Fibroblast of villous mesenchyme (primary cell): ENCODE measurements around the gene KRTAP9-4. TPM values are rescaled to one million over a fixed set of nuclear protein-coding genes. Genes with fewer than 3 reads are reported as not detected.
A peak's percentile ranks its signal among the peaks of the same experiment; 100 is the strongest.
"Not testable (repeated sequence)": the region's sequence is repeated elsewhere in the genome, so short reads cannot be mapped to it uniquely, and the experiment has no call there.

Source experiments
- DNase-seq: peaks from one replicate; pipeline ENCODE4 v3.0.0-alpha.2; 2010; ENCODE audit warnings: low read depth
- H3K4me3 ChIP-seq: 2 replicates; pipeline ENCODE4 v1.5.1; 2011; ENCODE audit warnings: low read depth, mild to moderate bottlenecking, low read length
- total RNA-seq: library from RNA; depleted of rRNA; stranded (reverse); fragments of >200 nt; gene quantifications from 2 replicates; pipeline ENCODE4 v1.2.3, GENCODE V29; 2012
- TF ChIP-seq, protein P1 (sequence below): IDR thresholded peaks from 2 replicates; pipeline ENCODE4 v1.5.1; 2012; ENCODE audit warnings: low read depth, mild to moderate bottlenecking, low read length; ENCODE audit not compliant: insufficient read depth

Gene KRTAP9-4, protein sequence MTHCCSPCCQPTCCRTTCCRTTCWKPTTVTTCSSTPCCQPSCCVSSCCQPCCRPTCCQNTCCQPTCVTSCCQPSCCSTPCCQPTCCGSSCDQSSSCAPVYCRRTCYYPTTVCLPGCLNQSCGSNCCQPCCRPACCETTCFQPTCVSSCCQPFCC
- total RNA-seq = not detected in 2 replicates

DNA sequence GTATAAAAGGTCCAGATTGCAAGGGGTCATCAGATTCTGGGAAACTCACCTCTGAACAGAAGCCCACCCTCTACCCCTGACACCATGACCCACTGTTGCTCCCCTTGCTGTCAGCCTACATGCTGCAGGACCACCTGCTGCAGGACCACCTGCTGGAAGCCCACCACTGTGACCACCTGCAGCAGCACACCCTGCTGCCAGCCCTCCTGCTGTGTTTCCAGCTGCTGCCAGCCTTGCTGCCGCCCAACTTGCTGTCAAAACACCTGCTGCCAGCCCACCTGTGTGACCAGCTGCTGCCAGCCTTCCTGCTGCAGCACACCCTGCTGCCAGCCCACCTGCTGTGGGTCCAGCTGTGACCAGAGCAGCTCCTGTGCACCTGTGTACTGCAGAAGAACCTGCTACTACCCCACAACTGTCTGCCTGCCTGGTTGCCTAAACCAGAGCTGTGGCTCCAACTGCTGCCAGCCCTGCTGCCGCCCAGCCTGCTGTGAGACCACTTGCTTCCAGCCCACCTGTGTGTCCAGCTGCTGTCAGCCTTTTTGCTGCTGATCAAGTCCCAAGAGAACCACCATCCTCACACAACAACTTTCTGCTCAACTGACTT lies at the start of gene KRTAP9-4:
Gene KRTAP9-4 (plus strand): TSS at position 51 of the 604 bp plus-strand sequence. CDS start 34 bp downstream, at position 85.
- DNase-seq, H3K4me3 ChIP-seq: not testable (repeated sequence)

DNA sequence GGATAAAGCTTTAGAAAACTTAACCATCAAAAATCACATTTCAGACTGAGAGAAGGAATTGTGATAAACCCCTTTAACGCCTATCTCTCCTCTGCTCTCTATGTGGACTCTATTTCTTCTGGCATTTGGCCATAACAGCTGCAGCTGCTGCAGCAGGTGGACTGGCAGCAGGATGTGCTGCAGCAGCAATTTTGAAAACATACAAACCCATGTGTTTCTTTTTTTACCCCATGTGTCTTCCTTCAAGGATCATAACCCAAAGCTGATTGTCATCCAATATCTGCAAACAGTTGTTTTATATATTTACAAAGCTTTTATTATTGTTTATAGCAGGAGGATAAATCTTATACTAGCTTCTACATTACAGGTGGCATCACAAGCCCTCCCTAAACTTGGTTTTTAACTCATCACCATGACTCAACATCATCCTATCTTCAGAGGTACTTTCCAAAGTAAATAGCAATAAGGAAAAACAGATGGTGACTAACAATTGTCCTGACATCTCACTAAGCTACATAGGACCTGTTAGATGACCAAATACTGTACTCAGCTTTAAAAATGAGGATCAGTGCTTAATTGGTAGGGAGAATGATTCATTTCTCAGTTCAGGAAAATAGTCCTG lies 37.5 kb upstream of the KRTAP9-4 start:
- TF ChIP-seq, protein P1, sequence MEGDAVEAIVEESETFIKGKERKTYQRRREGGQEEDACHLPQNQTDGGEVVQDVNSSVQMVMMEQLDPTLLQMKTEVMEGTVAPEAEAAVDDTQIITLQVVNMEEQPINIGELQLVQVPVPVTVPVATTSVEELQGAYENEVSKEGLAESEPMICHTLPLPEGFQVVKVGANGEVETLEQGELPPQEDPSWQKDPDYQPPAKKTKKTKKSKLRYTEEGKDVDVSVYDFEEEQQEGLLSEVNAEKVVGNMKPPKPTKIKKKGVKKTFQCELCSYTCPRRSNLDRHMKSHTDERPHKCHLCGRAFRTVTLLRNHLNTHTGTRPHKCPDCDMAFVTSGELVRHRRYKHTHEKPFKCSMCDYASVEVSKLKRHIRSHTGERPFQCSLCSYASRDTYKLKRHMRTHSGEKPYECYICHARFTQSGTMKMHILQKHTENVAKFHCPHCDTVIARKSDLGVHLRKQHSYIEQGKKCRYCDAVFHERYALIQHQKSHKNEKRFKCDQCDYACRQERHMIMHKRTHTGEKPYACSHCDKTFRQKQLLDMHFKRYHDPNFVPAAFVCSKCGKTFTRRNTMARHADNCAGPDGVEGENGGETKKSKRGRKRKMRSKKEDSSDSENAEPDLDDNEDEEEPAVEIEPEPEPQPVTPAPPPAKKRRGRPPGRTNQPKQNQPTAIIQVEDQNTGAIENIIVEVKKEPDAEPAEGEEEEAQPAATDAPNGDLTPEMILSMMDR = no peak
- DNase-seq = peak; percentile 33
- H3K4me3 ChIP-seq = no peak overlapping the region

DNA sequence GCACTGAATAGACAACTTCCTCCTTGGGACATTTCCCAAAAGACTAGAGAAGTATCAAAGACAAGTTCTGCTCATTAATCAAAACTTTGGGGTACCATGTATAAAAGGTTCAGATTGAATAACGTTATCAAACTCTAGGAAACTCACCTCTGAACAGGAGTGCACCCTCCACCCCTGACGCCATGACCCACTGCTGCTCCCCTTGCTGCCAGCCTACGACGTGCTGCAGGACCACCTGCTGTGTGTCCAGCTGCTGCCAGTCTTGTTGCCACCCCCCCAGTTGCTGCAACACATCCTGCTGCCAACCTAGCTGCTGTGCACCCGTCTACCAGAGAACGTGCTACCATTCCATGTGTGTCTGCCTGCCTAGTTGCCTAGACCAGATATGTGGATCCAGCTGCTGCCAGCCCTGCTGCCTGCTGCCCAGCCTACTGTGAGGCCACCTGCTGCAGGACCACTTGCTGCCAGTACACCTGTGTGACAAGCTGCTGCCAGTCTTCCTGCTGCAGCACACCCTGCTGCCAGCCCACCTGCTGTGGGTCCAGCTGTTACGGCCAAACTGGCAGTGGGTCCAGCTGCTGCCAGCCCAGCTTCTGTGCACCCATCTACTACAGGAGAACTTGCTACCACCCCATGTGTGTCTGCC lies 36.8 kb upstream of the KRTAP9-4 start:
- TF ChIP-seq, protein P1 = no peak
- DNase-seq = no peak
- H3K4me3 ChIP-seq = no peak overlapping the region

DNA sequence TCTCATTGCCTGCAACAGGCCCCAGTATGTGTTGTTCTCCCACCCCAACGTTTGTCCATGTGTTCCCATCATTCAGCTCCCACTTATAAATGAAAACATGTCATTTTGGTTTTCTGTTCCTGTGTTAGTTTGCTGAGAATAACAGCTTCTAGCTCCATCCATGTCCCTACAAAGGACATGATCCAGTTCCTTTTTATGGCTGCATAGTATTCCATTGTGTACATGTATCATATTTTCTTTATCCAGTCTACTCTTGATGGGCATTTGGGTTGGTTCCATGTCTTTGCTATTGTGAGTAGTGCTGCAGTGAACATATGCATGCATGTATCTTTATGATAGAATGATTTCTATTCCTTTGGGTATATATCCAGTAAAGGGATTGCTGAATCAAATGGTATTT lies 33.8 kb upstream of the KRTAP9-4 start:
- TF ChIP-seq, protein P1 = no peak
- no peak overlapping the region for H3K4me3 ChIP-seq
- no peak for DNase-seq

DNA sequence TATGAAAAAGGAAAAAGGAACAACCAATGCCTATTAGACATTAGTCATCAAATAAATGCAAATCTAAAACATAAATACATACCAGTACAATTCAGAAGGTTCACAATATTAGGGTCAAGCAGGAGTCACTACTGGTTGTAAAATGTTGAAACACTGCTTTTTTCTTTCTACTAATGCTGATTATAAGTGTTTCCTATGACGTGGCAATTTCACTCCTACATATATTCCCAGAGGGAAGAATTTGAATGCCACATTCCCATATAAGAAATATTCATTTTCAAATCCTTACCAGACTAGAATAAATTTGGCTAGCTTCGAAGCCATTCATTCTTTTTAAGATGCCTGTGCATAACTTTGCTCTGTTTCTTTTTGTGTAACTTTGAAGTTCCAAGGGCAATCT lies 25.7 kb upstream of the KRTAP9-4 start:
- H3K4me3 ChIP-seq = no peak overlapping the region
- TF ChIP-seq, protein P1 = no peak
- DNase-seq = peak; percentile 35

DNA sequence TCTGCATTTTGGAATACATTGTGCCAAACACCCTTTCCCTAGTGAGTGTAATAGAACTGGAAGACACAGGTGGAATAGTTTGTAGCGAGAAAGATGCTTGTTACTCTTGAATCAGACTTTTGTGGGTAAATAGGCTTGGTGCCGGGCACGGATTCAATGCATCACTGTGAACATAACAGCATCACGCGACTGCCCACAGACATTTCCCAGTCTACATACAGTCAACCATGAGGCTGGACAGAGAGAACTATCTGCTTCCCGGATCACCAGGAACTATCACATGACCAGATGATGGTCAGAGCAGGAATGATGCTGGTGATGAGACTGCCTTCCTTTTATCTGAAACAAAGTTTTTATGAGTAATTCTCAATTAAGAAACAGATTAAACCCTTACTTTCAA lies 23.4 kb upstream of the KRTAP9-4 start:
- TF ChIP-seq, protein P1 = no peak
- DNase-seq = no peak
- H3K4me3 ChIP-seq = no peak overlapping the region

DNA sequence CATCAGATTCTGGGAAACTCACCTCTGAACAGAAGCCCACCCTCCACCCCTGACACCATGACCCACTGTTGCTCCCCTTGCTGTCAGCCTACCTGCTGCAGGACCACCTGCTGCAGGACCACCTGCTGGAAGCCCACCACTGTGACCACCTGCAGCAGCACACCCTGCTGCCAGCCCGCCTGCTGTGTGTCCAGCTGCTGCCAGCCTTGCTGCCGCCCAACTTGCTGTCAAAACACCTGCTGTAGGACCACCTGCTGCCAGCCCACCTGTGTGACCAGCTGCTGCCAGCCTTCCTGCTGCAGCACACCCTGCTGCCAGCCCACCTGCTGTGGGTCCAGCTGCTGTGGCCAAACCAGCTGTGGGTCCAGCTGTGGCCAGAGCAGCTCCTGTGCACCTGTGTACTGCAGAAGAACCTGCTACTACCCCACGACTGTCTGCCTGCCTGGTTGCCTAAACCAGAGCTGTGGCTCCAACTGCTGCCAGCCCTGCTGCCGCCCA lies 22.8 kb upstream of the KRTAP9-4 start, which contains the start of gene KRTAP9-2:
Gene KRTAP9-2 (plus strand): TSS at position 51 of the 498 bp plus-strand sequence. CDS start 7 bp downstream, at position 58.
- H3K4me3 ChIP-seq, DNase-seq: not testable (repeated sequence)
